Type B pancreatic cell (in vitro differentiated cells): Measurements from ENCODE around the gene SF3B3. TPM values are rescaled to one million over a fixed set of nuclear protein-coding genes. Genes with fewer than 3 reads are reported as not detected.

Experiments used
- DNase-seq: peaks from one replicate; pipeline ENCODE4 v3.0.0; 2021; ENCODE audit warnings: mixed read lengths; ENCODE audit not compliant: unreplicated experiment; ENCODE audit errors: extremely low spot score
- H3K27ac Mint-ChIP-seq: 2 replicates; pipeline ENCODE4 v1.8.0; 2021; ENCODE audit warnings: mild to moderate bottlenecking, mixed read lengths
- H3K27me3 Mint-ChIP-seq: 2 replicates; pipeline ENCODE4 v1.8.0; 2021; ENCODE audit warnings: mixed read lengths
- H3K36me3 Mint-ChIP-seq: 2 replicates; pipeline ENCODE4 v1.8.0; 2021; ENCODE audit warnings: mixed read lengths
- H3K4me1 Mint-ChIP-seq: one replicate; pipeline ENCODE4 v1.8.0; 2021; ENCODE audit warnings: mixed read lengths; ENCODE audit not compliant: unreplicated experiment
- H3K4me3 Mint-ChIP-seq: 2 replicates; pipeline ENCODE4 v1.8.0; 2021; ENCODE audit warnings: mild to moderate bottlenecking, mixed read lengths
- H3K9me3 Mint-ChIP-seq: 2 replicates; pipeline ENCODE4 v1.8.0; 2021; ENCODE audit warnings: mixed read lengths
- CTCF ChIP-seq: fragments of 200-600 bp; sonication (generic); conservative IDR thresholded peaks from 2 replicates; pipeline ENCODE4 v1.5.0; 2021; ENCODE audit warnings: antibody characterized with exemption, mild to moderate bottlenecking
- total RNA-seq: library from RNA; stranded (reverse); gene quantifications from 2 replicates; pipeline ENCODE4 v1.2.1, GENCODE V29; 2021; ENCODE audit warnings: low replicate concordance

SF3B3 gene
- total RNA-seq, 1 donor from 2014 or later: 429 TPM

- no peak overlapping the region for H3K27ac Mint-ChIP-seq
- no peak for DNase-seq
- H3K4me3 Mint-ChIP-seq: no peak overlapping the region
- H3K4me1 Mint-ChIP-seq: peaks cover 5% of the 10 kb centered on the region
- TF ChIP-seq CTCF: no peak
- H3K9me3 Mint-ChIP-seq: no peaks in the 10 kb centered on the region
- H3K27me3 Mint-ChIP-seq: no peaks in the 10 kb centered on the region
- H3K36me3 Mint-ChIP-seq: peaks cover 35% of the 10 kb centered on the region
Observed at GRCh38 chr16:70570967-70571570, 47.5 kb downstream of the SF3B3 start.

GRCh38 chr16:70571623-70572022 lies 48.0 kb downstream of the SF3B3 start:
- TF ChIP-seq CTCF: no peak
- Mint-ChIP-seq H3K27me3 (no peaks in the 10 kb centered on the region), H3K4me1 (peaks cover 10% of the 10 kb centered on the region), H3K36me3 (peaks cover 35% of the 10 kb centered on the region), H3K9me3 (no peaks in the 10 kb centered on the region), H3K4me3 (no peak overlapping the region), H3K27ac (no peak overlapping the region)
- no peak for DNase-seq

GRCh38 chr16:70572050-70572925 lies 48.7 kb downstream of the SF3B3 start:
- Mint-ChIP-seq H3K27me3 (no peaks in the 10 kb centered on the region), H3K27ac (no peak overlapping the region), H3K9me3 (no peaks in the 10 kb centered on the region), H3K36me3 (peaks cover 30% of the 10 kb centered on the region), H3K4me3 (no peak overlapping the region), H3K4me1 (peaks cover 14% of the 10 kb centered on the region)
- no peak for DNase-seq
- no peak for TF ChIP-seq CTCF

- peaks cover 28% of the 10 kb centered on the region for H3K36me3 Mint-ChIP-seq
- no peaks in the 10 kb centered on the region for H3K9me3 Mint-ChIP-seq
- H3K4me1 Mint-ChIP-seq: peaks cover 14% of the 10 kb centered on the region
- no peak for TF ChIP-seq CTCF
- DNase-seq: no peak
- no peak overlapping the region for H3K4me3 Mint-ChIP-seq
- no peaks in the 10 kb centered on the region for H3K27me3 Mint-ChIP-seq
- H3K27ac Mint-ChIP-seq: no peak overlapping the region
Observed at GRCh38 chr16:70572926-70573270, 49.3 kb downstream of the SF3B3 start.

GRCh38 chr16:70573451-70574121 lies 50.0 kb downstream of the SF3B3 start:
- Mint-ChIP-seq H3K36me3 (peaks cover 24% of the 10 kb centered on the region), H3K9me3 (no peaks in the 10 kb centered on the region), H3K4me1 (peaks cover 14% of the 10 kb centered on the region), H3K27ac (no peak overlapping the region), H3K4me3 (no peak overlapping the region), H3K27me3 (no peaks in the 10 kb centered on the region)
- no peak for DNase-seq
- no peak for TF ChIP-seq CTCF
